GM23248 (cell line): Measurements from ENCODE around the gene FAXDC2.

Experiments
- EZH2 ChIP-seq: fragments of 200-600 bp; sonication (generic); IDR thresholded peaks from 2 replicates; pipeline ENCODE4 v1.6.1; 2018; ENCODE audit warnings: antibody characterized with exemption, mild to moderate bottlenecking; ENCODE audit not compliant: insufficient read depth, poor library complexity, severe bottlenecking
- EZH2phosphoT487 ChIP-seq: fragments of 200-600 bp; sonication (generic); IDR thresholded peaks from 2 replicates; pipeline ENCODE4 v1.6.1; 2018; ENCODE audit warnings: antibody characterized with exemption, moderate library complexity, mild to moderate bottlenecking, low read depth; ENCODE audit not compliant: insufficient read depth

- TF ChIP-seq EZH2phosphoT487: no peak
- TF ChIP-seq EZH2: no peak
These were observed 7.3 kb upstream of the FAXDC2 start for GRCh38 chr5:154857530-154858296.
